NCI-H146 (cell line): ENCODE results near the gene LGR6.

Experiments used
- DNase-seq: peaks from one replicate; lab custom pipeline; 2025; lab: John Stamatoyannopoulos, UW

LGR6 gene

GRCh38 chr1:202268817-202269216 is 75.2 kb downstream of the LGR6 start:
- DNase-seq: no peak

DNA sequence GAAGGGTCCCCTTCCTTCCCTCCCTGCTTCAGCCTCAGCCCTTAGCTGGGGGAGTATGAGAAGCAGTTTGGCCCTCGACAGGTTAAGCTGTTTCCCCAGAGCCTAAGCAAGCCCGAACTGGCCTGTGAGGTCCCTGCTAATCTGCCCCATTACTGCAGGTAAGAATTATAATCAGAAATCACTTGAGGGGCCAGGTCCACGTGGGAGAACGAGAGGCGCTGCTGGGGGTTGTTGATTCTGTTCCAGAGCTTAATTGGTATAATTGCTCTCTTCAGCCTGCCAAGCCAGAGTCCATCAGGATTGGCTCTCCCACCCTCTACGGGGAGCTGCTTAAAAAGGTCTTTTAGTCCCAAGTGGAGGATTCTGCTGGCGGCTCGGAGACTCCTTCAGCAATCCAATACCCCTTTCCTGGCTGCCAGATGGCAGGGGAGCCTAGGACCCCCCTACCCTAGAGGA is 77.3 kb downstream of the LGR6 start:
- peak; percentile 77 for DNase-seq

DNA sequence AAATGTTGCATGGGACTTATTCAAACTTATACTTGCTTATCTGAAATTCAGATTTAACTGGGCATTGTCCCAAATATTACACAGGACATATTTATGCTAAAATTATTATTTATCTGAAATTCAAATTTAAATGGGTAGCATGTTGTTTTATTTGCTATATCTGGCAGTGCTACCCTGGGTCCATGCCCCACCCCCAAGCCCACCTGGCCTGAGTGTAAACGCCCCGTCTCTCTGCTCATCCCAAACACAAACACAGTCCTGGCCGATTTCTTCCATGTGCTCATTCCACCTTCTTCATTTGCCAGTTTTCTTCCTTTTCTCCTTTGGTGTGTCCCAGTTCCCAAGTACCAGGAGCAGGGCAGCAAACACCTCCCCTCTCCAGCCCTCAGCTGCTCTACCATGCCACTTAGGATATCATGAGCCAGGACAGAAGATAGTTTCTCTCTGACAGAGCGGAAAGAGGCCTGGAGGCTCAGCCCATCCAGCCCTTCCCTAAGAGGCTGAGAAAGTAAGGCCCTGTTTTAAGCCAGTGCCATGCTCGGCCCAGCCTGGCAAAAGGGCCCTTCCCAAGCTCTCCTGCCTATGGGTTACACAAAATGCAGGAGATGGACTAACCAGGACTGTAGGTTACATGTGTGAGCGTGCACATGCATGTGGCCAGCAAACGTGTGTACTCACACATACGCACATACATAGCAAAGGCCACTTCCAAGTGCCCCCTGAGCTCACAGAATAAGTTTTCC is 78.7 kb downstream of the LGR6 start:
- DNase-seq: no peak

DNA sequence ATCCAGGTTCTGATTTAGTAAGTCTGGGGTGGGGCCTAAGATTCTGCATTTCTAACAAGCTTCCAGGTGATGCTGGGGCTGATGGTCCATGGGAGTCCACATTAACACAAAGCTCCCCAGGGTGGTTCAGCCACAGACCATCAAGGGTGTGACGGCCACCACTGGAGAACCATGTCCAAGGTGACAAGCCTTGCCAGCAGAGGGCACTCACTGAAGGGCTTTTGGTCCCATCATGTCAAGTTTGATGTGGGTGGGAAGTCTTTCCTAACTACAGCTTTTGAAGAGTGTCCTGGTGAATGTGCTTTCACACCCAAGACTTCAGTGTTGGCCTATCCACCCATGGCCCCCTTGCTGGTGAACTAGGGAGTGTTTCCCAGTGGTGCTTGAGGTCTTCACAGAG is 81.0 kb downstream of the LGR6 start:
- DNase-seq: peak; percentile 37

- no peak for DNase-seq
Measured at GRCh38 chr1:202275061-202275770, 81.6 kb downstream of the LGR6 start.

DNA sequence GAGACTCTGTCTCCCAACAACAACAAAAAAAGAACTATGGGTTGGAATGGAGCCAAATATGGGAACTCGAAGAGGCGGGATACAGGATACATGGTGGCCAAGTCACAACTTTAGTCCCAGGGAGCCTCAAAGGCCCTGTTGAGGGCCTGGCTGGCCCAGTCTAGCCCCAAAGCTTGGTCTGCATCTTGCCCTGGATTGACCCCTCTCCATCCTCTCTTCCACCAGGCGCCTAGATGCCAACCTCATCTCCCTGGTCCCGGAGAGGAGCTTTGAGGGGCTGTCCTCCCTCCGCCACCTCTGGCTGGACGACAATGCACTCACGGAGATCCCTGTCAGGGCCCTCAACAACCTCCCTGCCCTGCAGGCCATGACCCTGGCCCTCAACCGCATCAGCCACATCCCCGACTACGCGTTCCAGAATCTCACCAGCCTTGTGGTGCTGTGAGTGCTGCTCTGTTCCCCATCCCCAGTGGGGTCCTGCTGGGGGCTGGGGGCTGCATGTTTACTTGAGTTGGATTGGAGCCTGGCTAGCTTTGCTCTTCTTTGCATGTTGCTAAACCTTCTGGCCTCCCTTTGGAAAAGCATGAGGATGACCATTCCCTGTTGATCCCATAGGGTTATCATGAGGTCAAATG is 82.6 kb downstream of the LGR6 start:
- DNase-seq: no peak

DNA sequence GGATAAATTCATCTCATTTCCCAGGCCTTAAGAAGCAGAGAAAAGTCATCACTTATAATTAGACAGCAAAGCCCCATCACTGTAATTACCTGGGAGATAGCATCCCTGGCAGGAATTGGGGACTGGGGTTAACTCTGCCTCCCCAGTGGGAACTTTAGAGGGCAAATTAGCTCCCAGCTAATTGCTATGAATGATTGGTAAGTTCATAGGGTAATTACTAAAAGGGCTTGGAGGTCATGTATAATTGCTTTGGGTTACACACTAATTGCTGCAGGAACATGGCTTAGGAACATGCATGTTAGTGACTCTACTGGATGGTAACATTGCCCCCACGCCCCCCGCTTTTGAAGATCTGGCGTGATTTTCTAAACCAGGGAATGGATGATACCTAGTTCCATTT is 83.3 kb downstream of the LGR6 start:
- no peak for DNase-seq

- no peak for DNase-seq
Measured at GRCh38 chr1:202278751-202279150, 85.2 kb downstream of the LGR6 start.

DNA sequence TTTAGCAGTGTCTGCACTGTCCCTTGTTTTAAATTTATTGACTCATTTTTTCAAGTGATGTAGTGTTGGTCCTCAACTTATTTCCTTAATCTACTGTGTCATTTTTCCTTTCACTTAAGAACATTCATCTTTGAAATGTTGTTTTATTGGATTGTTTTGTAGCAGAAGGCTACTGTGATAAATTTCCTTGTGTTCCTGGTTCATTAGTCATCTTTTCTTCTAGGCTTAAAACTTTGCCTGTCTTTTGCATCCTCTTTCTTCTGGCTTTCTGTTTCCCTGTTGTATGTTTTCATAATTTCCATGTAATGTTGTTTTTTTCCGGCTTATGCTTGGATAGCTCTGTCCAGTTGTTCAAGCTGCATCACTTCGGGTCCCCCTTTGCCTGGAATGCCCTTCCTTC is 86.2 kb downstream of the LGR6 start:
- no peak for DNase-seq

GRCh38 chr1:202280595-202280994 is 87.0 kb downstream of the LGR6 start:
- DNase-seq: no peak

GRCh38 chr1:202281316-202282024 is 87.9 kb downstream of the LGR6 start:
- DNase-seq: no peak

- DNase-seq: no peak
Measured at GRCh38 chr1:202282025-202282371, 88.4 kb downstream of the LGR6 start.

GRCh38 chr1:202282596-202283283 is 89.1 kb downstream of the LGR6 start:
- no peak for DNase-seq

DNA sequence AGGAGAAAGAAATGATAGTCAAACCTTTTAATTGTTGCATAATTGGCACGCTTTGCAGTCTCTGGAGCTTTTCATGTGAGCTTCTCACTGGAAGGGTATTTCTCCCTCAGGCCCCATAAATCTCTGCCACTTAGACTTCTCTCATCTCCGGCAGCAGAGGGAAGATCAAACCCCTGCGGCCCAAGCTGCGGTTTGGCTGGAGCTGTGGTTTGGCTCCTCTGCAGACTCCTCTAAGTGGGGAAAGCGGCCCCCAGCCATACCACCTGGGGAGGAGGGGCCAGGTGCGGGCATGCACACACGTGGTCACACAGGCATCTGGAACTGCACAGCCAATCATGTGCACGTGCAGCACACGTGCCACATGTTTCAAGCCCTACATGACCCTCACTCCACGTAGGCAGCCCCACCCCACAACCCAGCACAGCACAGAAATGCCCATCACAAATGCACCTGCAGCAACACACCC is 89.8 kb downstream of the LGR6 start:
- peak; percentile 22 for DNase-seq

GRCh38 chr1:202283991-202284390 is 90.4 kb downstream of the LGR6 start:
- no peak for DNase-seq

DNA sequence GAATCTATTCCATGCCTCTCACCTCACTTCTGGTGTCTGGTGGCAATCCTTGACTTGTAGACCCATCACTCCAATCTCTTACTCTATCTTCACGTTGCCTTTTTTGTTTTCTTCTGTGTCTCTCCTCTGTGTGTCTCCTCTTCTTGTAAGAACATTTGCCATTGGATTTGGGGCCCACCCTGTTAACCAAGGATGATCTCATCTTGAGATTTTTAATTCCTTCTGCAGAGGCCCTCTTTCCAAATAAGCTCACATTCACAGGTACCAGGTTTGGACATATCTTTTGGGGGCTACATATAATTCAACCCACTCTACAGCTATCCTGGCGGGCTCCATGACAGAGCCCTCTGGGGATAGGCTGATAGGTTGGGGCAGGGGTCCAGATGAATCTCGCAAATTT is 92.3 kb downstream of the LGR6 start:
- DNase-seq: no peak

GRCh38 chr1:202286622-202287097 is 93.1 kb downstream of the LGR6 start:
- DNase-seq: no peak

DNA sequence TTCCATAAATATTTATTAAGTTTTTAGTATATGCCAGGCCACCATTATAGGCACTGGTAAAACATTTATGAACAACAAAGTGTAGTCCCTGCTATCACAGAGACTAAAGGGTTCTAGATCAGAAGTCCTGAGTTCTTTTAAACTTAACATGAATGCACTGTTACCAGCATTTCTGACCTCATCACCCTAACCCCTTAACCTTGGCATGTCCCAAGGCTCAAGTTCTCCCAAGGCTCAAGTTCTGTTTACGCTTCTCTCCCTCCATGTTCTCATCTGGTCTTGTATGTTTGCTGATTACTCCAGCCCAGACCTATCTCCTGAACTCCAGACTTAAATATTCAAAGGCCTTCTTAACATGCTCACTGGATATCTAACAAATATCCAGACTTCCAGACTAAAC is 93.6 kb downstream of the LGR6 start:
- DNase-seq: no peak

GRCh38 chr1:202288177-202288576 is 94.6 kb downstream of the LGR6 start:
- peak; percentile 71 for DNase-seq

- no peak for DNase-seq
Measured at GRCh38 chr1:202289009-202289408, 95.4 kb downstream of the LGR6 start.

- DNase-seq: no peak
Measured at GRCh38 chr1:202291001-202291400, 97.4 kb downstream of the LGR6 start.
